Right hindlimb (tissue), 1 donor: ENCODE results near the gene PTGS2.

Source experiments
- DNase-seq: peaks from one replicate; pipeline ENCODE4 v3.0.0-alpha.2; 2018

The PTGS2 gene

GRCh38 chr1:186680245-186681061 is at the start of gene PTGS2:
Gene PTGS2, minus strand, starts transcription at chr1:186680423. Its CDS starts 133 bp downstream, at chr1:186680290.
- peak; percentile 88 for DNase-seq

GRCh38 chr1:186722711-186723309 is 42.6 kb upstream of the PTGS2 start:
- no peak for DNase-seq

- no peak for DNase-seq
Observed at GRCh38 chr1:186717286-186717685, 37.1 kb upstream of the PTGS2 start.

GRCh38 chr1:186715887-186716809 is 35.9 kb upstream of the PTGS2 start:
- no peak for DNase-seq

GRCh38 chr1:186710696-186711095 is 30.5 kb upstream of the PTGS2 start:
- no peak for DNase-seq

GRCh38 chr1:186708694-186709097 is 28.5 kb upstream of the PTGS2 start:
- DNase-seq = no peak

GRCh38 chr1:186703209-186703766 is 23.1 kb upstream of the PTGS2 start:
- no peak for DNase-seq

GRCh38 chr1:186700722-186701121 is 20.5 kb upstream of the PTGS2 start:
- no peak for DNase-seq

- DNase-seq = no peak
Observed at GRCh38 chr1:186699519-186699918, 19.3 kb upstream of the PTGS2 start.

GRCh38 chr1:186689907-186690306 is 9.7 kb upstream of the PTGS2 start:
- DNase-seq = no peak

GRCh38 chr1:186689376-186689775 is 9.2 kb upstream of the PTGS2 start:
- no peak for DNase-seq

GRCh38 chr1:186683652-186684410 is 3.6 kb upstream of the PTGS2 start:
- DNase-seq = no peak

- no peak for DNase-seq
Observed at GRCh38 chr1:186682736-186683135, 2.5 kb upstream of the PTGS2 start.

GRCh38 chr1:186681801-186682200 is 1.6 kb upstream of the PTGS2 start:
- DNase-seq = no peak

GRCh38 chr1:186681121-186681520 is 898 bp upstream of the PTGS2 start:
- DNase-seq = no peak

GRCh38 chr1:186679924-186680244 is 339 bp downstream of the PTGS2 start:
- no peak for DNase-seq

- DNase-seq = no peak
Observed at GRCh38 chr1:186678155-186678554, 2.1 kb downstream of the PTGS2 start.

- no peak for DNase-seq
Observed at GRCh38 chr1:186672596-186672995, 7.6 kb downstream of the PTGS2 start.

GRCh38 chr1:186672131-186672530 is 8.1 kb downstream of the PTGS2 start:
- no peak for DNase-seq

- no peak for DNase-seq
Observed at GRCh38 chr1:186671136-186671825, 8.9 kb downstream of the PTGS2 start.

- no peak for DNase-seq
Observed at GRCh38 chr1:186670297-186671135, 9.7 kb downstream of the PTGS2 start.
